Thoracic aorta (tissue), 2 donors: ENCODE measurements around the gene WDR64. TPM values are rescaled to one million over a fixed set of nuclear protein-coding genes. Genes with fewer than 3 reads are reported as not detected.

Source experiments
- ATAC-seq: fragments of 150-250 bp; one replicate; pipeline ENCODE4 v1.8.0; 2017; ENCODE audit warnings: low read depth; ENCODE audit not compliant: insufficient number of reproducible peaks, low FRiP score
- DNase-seq: peaks from one replicate; pipeline ENCODE4 v3.0.0-alpha.2; 2020; ENCODE audit warnings: low spot score
- H3K27ac ChIP-seq, 2 donors: fragments of 200-600 bp; sonication (generic); 1 replicate in 1 of 2; 2 replicates in 1 of 2; pipeline ENCODE4 v1.5.1; 2016; ENCODE audit warnings: mild to moderate bottlenecking in 2 of 2, moderate library complexity in 2 of 2
- H3K27me3 ChIP-seq: fragments of 200-600 bp; sonication (generic); replicated peaks from 2 replicates; pipeline ENCODE4 v1.6.0; 2016; ENCODE audit warnings: mild to moderate bottlenecking; ENCODE audit not compliant: insufficient read depth
- H3K36me3 ChIP-seq: fragments of 200-600 bp; sonication (generic); one replicate; pipeline ENCODE4 v1.5.1; 2016
- H3K4me1 ChIP-seq, 2 donors: fragments of 200-600 bp; sonication (generic); 1 replicate in 1 of 2; 2 replicates in 1 of 2; pipeline versions ENCODE4 v1.5.1 to v1.6.0; 2016; ENCODE audit warnings: low read depth in 2 of 2, mild to moderate bottlenecking in 1 of 2; ENCODE audit not compliant: control insufficient read depth in 1 of 2
- H3K4me3 ChIP-seq: fragments of 200-600 bp; sonication (generic); 2 replicates; pipeline ENCODE4 v1.5.1; 2016; ENCODE audit warnings: mild to moderate bottlenecking
- H3K9me3 ChIP-seq: fragments of 200-600 bp; sonication (generic); 2 replicates; pipeline ENCODE4 v1.5.1; 2016
- CTCF ChIP-seq: fragments of 200-600 bp; sonication (generic); IDR thresholded peaks from one replicate; pipeline ENCODE4 v1.5.1; 2019; ENCODE audit warnings: antibody characterized with exemption
- total RNA-seq, 2 donors: library from RNA; depleted of rRNA; stranded (reverse); fragments of >200 nt; gene quantifications; one replicate each; pipeline versions ENCODE4 v1.1.0 to v1.2.3, GENCODE V29; 2016

Gene WDR64
- total RNA-seq, 2 donors from 2014 or later: not detected

DNA sequence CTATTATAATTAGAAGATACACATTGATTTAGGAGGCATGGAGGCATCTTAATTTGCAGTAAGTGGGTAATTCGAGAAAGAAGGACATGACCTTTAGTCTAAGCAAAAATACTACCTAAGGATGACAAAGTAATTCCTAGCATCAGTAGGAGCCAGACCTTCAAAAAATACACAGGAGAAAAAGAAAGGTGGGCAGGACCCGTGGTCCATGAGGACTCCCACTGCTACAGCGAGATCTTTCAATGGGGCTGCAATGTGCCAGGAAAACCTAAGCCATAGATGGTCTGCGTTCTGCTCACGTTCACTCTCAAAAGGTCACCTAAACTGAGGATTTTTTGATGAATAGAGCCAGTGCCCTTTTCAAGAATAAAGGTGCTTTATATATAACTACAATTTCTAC, 185.3 kb downstream of the WDR64 start:
- TF ChIP-seq CTCF: no peak
- ATAC-seq (no peak), DNase-seq (no peak)
- Histone ChIP-seq H3K27me3 (no peaks in the 10 kb centered on the region), H3K4me3 (no peak overlapping the region), H3K36me3 (no peaks in the 10 kb centered on the region), H3K27ac (no peak overlapping the region), H3K4me1 (no peaks in the 10 kb centered on the region), H3K9me3 (no peaks in the 10 kb centered on the region)

DNA sequence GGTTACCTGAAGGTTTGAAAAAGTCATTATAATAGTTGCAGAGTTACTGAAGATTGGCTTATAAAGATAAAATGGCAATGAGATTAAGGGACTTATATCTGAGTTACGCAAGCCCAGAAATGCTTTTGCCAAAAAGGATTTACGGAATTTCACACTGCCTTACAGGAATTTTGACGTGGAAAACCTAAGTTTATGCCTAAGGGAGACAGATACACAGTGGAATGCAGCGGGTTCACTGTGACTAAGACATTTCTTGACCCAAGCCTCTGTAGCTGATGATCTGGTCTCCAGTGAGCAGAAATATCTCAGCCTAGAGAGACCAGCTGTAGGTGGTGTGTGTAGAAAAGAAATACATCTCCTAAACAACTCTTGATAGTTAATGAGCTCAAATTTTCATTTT, 185.8 kb downstream of the WDR64 start:
- Histone ChIP-seq H3K4me3 (no peak overlapping the region), H3K9me3 (no peaks in the 10 kb centered on the region), H3K27me3 (no peaks in the 10 kb centered on the region), H3K27ac (no peak overlapping the region), H3K4me1 (no peaks in the 10 kb centered on the region), H3K36me3 (no peaks in the 10 kb centered on the region)
- ATAC-seq (no peak), DNase-seq (no peak)
- TF ChIP-seq CTCF: no peak

DNA sequence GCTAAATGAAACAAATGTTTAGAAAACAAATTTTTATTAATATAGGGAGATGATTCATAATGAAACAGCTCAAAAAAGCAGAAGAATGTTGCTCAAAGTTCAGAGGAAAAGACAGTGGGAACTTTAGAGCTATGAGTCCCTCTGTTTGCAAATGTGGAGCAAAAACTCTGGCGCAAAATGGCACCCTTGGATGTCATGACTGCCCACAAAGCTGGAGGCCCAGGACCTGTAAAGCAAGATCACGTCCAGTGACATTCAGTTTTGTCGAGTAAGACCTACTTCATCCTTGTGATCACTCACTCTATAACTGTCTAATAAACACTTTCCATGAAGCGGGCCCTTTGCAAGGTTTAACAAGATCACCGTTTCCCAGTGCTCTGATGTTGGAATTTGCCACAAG, 186.8 kb downstream of the WDR64 start:
- H3K4me3 ChIP-seq: no peak overlapping the region
- no peak for DNase-seq
- no peak for TF ChIP-seq CTCF
- H3K4me1 ChIP-seq: no peaks in the 10 kb centered on the region
- H3K9me3 ChIP-seq: no peaks in the 10 kb centered on the region
- no peak overlapping the region for H3K27ac ChIP-seq
- H3K36me3 ChIP-seq: no peaks in the 10 kb centered on the region
- no peaks in the 10 kb centered on the region for H3K27me3 ChIP-seq
- ATAC-seq: no peak

GRCh38 chr1:241839369-241839979, 187.4 kb downstream of the WDR64 start:
- Histone ChIP-seq H3K4me3 (no peak overlapping the region), H3K36me3 (no peaks in the 10 kb centered on the region), H3K9me3 (no peaks in the 10 kb centered on the region), H3K27ac (no peak overlapping the region), H3K27me3 (no peaks in the 10 kb centered on the region), H3K4me1 (no peaks in the 10 kb centered on the region)
- ATAC-seq (no peak), DNase-seq (no peak)
- no peak for TF ChIP-seq CTCF

- Histone ChIP-seq H3K27me3 (no peaks in the 10 kb centered on the region), H3K4me3 (no peak overlapping the region), H3K27ac (no peak overlapping the region), H3K4me1 (no peaks in the 10 kb centered on the region), H3K9me3 (no peaks in the 10 kb centered on the region), H3K36me3 (no peaks in the 10 kb centered on the region)
- no peak for DNase-seq
- no peak for ATAC-seq
- TF ChIP-seq CTCF: no peak
Measured at GRCh38 chr1:241840164-241840563, 188.1 kb downstream of the WDR64 start.
